Nephron (organoid): ENCODE measurements around the gene NXN.

Source experiments
- H3K27ac Mint-ChIP-seq, 3 experiments: 2 replicates each; pipeline ENCODE4 v1.8.0; 2020; ENCODE audit warnings: mixed read lengths in 3 of 3, mild to moderate bottlenecking in 2 of 3, moderate library complexity in 1 of 3
- H3K27me3 Mint-ChIP-seq: 2 replicates; pipeline ENCODE4 v1.8.0; 2021; ENCODE audit warnings: low read depth, mild to moderate bottlenecking, moderate library complexity, mixed read lengths
- H3K36me3 Mint-ChIP-seq: 2 replicates; pipeline ENCODE4 v1.8.0; 2020; ENCODE audit warnings: low read depth, mixed read lengths
- H3K4me1 Mint-ChIP-seq: 2 replicates; pipeline ENCODE4 v1.8.0; 2020; ENCODE audit warnings: mixed read lengths
- H3K4me3 Mint-ChIP-seq, 3 experiments: 2 replicates each; pipeline ENCODE4 v1.8.0; 2020; ENCODE audit warnings: mild to moderate bottlenecking in 3 of 3, mixed read lengths in 3 of 3, moderate library complexity in 2 of 3
- H3K9me3 Mint-ChIP-seq: 2 replicates; pipeline ENCODE4 v1.8.0; 2020; ENCODE audit warnings: mixed read lengths
- CTCF ChIP-seq, 3 experiments: fragments of 200-600 bp; sonication (generic); IDR thresholded peaks; one replicate each; pipeline ENCODE4 v1.5.0; 2021; ENCODE audit warnings: antibody characterized with exemption in 3 of 3; ENCODE audit not compliant: unreplicated experiment in 3 of 3

Gene NXN

GRCh38 chr17:1009229-1010085 is 29.9 kb upstream of the NXN start:
- peak overlapping the region in 1 of 3 experiments; percentile 31 for H3K27ac Mint-ChIP-seq
- no peaks in the 10 kb centered on the region for H3K27me3 Mint-ChIP-seq
- no peak overlapping the region for H3K4me3 Mint-ChIP-seq
- peaks cover 12% of the 10 kb centered on the region for H3K4me1 Mint-ChIP-seq
- H3K36me3 Mint-ChIP-seq: peaks cover 14% of the 10 kb centered on the region
- H3K9me3 Mint-ChIP-seq: no peaks in the 10 kb centered on the region
- no peak for TF ChIP-seq CTCF (IDR thresholded peaks at IDR 0.05; ENCODE audit: unreplicated experiment in 3 of 3)

DNA sequence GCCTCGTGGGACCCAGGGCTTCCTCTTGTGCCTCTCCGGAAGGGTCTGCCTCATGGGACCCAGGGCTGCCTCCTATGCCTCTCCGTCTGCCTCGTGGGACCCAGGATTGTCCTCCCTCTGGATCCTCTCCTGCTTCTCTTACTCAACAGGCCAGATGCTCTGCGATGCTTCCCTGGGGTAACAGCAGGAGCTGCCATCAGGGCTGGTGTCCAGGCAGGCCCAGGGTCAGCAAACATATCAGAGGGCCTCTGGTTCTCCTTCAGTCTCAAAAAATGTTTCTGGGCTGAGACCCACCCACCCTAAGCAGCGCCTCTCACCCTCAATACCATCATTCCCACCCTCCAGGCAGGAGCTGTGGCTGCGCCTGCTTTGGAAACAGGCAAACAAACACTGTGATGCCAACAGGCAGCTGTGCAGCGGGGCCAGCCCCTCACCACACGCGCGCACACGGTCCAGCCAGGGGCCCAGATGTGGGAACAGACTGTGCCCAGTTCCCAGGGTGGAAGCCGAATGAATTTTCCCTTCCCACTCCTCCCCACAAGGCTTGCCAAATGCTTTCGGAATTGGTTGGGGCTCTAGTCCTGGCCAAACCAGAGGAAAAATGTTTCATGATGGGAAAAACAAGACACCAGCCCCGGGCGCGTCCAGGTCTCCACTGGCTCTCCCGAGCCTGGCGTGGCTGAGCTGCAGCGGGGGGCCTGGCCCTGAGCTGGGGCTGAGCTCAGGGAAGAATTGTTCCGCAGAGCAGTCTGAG is 28.6 kb upstream of the NXN start:
- no peak for TF ChIP-seq CTCF (IDR thresholded peaks at IDR 0.05; ENCODE audit: unreplicated experiment in 3 of 3)
- H3K9me3 Mint-ChIP-seq: no peaks in the 10 kb centered on the region
- no peaks in the 10 kb centered on the region for H3K27me3 Mint-ChIP-seq
- peaks cover 18% of the 10 kb centered on the region for H3K36me3 Mint-ChIP-seq
- H3K27ac Mint-ChIP-seq: no peak overlapping the region
- peaks cover 15% of the 10 kb centered on the region for H3K4me1 Mint-ChIP-seq
- H3K4me3 Mint-ChIP-seq: no peak overlapping the region

- Mint-ChIP-seq H3K27ac (no peak overlapping the region), H3K4me3 (no peak overlapping the region), H3K27me3 (no peaks in the 10 kb centered on the region), H3K9me3 (no peaks in the 10 kb centered on the region), H3K36me3 (peaks cover 25% of the 10 kb centered on the region), H3K4me1 (peaks cover 22% of the 10 kb centered on the region)
- no peak for TF ChIP-seq CTCF (IDR thresholded peaks at IDR 0.05; ENCODE audit: unreplicated experiment in 3 of 3)
Observed at GRCh38 chr17:1007310-1008007, 27.9 kb upstream of the NXN start.

GRCh38 chr17:1006054-1006453 is 26.5 kb upstream of the NXN start:
- Mint-ChIP-seq H3K4me3 (no peak overlapping the region), H3K27me3 (no peaks in the 10 kb centered on the region), H3K9me3 (no peaks in the 10 kb centered on the region), H3K36me3 (peaks cover 37% of the 10 kb centered on the region), H3K27ac (peak overlapping the region; percentile 49 to 95 (median 91)), H3K4me1 (peaks cover 36% of the 10 kb centered on the region)
- no peak for TF ChIP-seq CTCF (IDR thresholded peaks at IDR 0.05; ENCODE audit: unreplicated experiment in 3 of 3)

- Mint-ChIP-seq H3K4me3 (no peak overlapping the region), H3K27ac (peak overlapping the region; percentile 49 to 95 (median 91)), H3K9me3 (no peaks in the 10 kb centered on the region)
Observed at GRCh38 chr17:1005361-1005946, 25.9 kb upstream of the NXN start.

More at GRCh38 chr17:1005361-1005946, 25.9 kb upstream of the NXN start:
- peaks cover 43% of the 10 kb centered on the region for H3K36me3 Mint-ChIP-seq
- H3K27me3 Mint-ChIP-seq: no peaks in the 10 kb centered on the region
- peaks cover 42% of the 10 kb centered on the region for H3K4me1 Mint-ChIP-seq
- TF ChIP-seq CTCF (IDR thresholded peaks at IDR 0.05; ENCODE audit: unreplicated experiment in 3 of 3): no peak
